Lower leg skin (tissue), 4 donors: ENCODE measurements around the gene OASL. TPM values are rescaled to one million over a fixed set of nuclear protein-coding genes. Genes with fewer than 3 reads are reported as not detected.

Experiments used
- DNase-seq, 2 donors: peaks; one replicate each; pipeline ENCODE4 v3.0.0-alpha.2; 2019; ENCODE audit warnings: low spot score in 2 of 2
- H3K4me3 ChIP-seq: fragments of 200-600 bp; sonication (generic); 2 replicates; pipeline ENCODE4 v1.5.1; 2017; ENCODE audit warnings: mild to moderate bottlenecking, low read depth; ENCODE audit not compliant: poor library complexity, severe bottlenecking
- CTCF ChIP-seq, 3 donors: fragments of 450-650 bp; IDR thresholded peaks; one replicate each; pipeline ENCODE4 v1.5.1; 2016; ENCODE audit warnings: antibody characterized with exemption in 3 of 3, mild to moderate bottlenecking in 3 of 3, moderate library complexity in 2 of 3
- POLR2A ChIP-seq, 2 donors: fragments of 450-650 bp; IDR thresholded peaks; one replicate each; pipeline ENCODE4 v1.6.1; 2016 to 2017; ENCODE audit warnings: antibody characterized with exemption in 2 of 2, mild to moderate bottlenecking in 1 of 2, moderate library complexity in 1 of 2
- WGBS, 2 donors: methylation state at CpG; one replicate each; pipeline ENCODE4 v1.1.5; 2018; 5-methylcytosine and 5-hydroxymethylcytosine counted together
- intact Hi-C: fragments of 100-400 bp; cut with DNase I; formaldehyde crosslinking; loops from one replicate; pipeline ENCODE4 v1.15.0; 2023; ENCODE audit warnings: low total_unique reads
- total RNA-seq, 4 donors: library from RNA; depleted of rRNA; stranded (reverse); fragments of >200 nt; gene quantifications; one replicate each; pipeline ENCODE4 v1.1.0, GENCODE V29; 2016

Gene OASL
- total RNA-seq, 4 donors from 2014 or later: 0.25 to 0.39 TPM; not detected in 2

GRCh38 chr12:120980800-120981368, 58.2 kb downstream of the OASL start:
- no peak overlapping the region for H3K4me3 ChIP-seq
- TF ChIP-seq CTCF (IDR thresholded peaks at IDR 0.05): no peak
- intact Hi-C loops: no loop called here
- no peak for DNase-seq
- WGBS, 2 donors: 72 to 78% methylated on average over 13 of the region's 13 CpGs

GRCh38 chr12:120979862-120980696, 59.0 kb downstream of the OASL start:
- TF ChIP-seq POLR2A (IDR thresholded peaks at IDR 0.05) (no peak), CTCF (IDR thresholded peaks at IDR 0.05) (no peak)
- DNase-seq: no peak
- WGBS, 2 donors: 65 to 72% methylated on average over 11 of the region's 11 CpGs
- intact Hi-C loops: no loop called here
- no peak overlapping the region for H3K4me3 ChIP-seq

- DNase-seq: no peak
- H3K4me3 ChIP-seq: no peak overlapping the region
- TF ChIP-seq POLR2A (IDR thresholded peaks at IDR 0.05) (no peak), CTCF (IDR thresholded peaks at IDR 0.05) (no peak)
- intact Hi-C loops: no loop called here
- WGBS, 2 donors: 89 to 93% methylated on average over 10 of the region's 10 CpGs
Measured at GRCh38 chr12:120979220-120979861, 59.7 kb downstream of the OASL start.

- H3K4me3 ChIP-seq: no peak within 1 kb of the TSS
- intact Hi-C loops: no loop called here
- no peak for DNase-seq
- WGBS, 2 donors: 83 to 86% methylated on average over 38 to 40 of the region's 40 CpGs
- TF ChIP-seq CTCF (IDR thresholded peaks at IDR 0.05): no peak
- TF ChIP-seq POLR2A (IDR thresholded peaks at IDR 0.05): no peak
Measured at GRCh38 chr12:120978296-120979219, 60.5 kb downstream of the OASL start, which contains the start of gene HNF1A. Gene HNF1A, plus strand, starts transcription at chr12:120978543. Its CDS starts 226 bp downstream, at chr12:120978769.

GRCh38 chr12:120977531-120978295, 61.3 kb downstream of the OASL start:
- intact Hi-C loops: no loop called here
- no peak overlapping the region for H3K4me3 ChIP-seq
- WGBS, 2 donors: 91 to 92% methylated on average over 14 of the region's 14 CpGs
- TF ChIP-seq POLR2A (IDR thresholded peaks at IDR 0.05): no peak
- no peak for TF ChIP-seq CTCF (IDR thresholded peaks at IDR 0.05)
- DNase-seq: no peak
